ENCODE data around the gene KIAA0586. TPM values are rescaled to one million over a fixed set of nuclear protein-coding genes. Genes with fewer than 3 reads are reported as not detected.
A peak's percentile ranks its signal among the peaks of the same experiment; 100 is the strongest.
"Not testable (repeated sequence)": the region's sequence is repeated elsewhere in the genome, so short reads cannot be mapped to it uniquely, and the experiment has no call there.

Gene KIAA0586
- total RNA-seq, 1 donor from 2014 or later = 23.5 TPM

DNA sequence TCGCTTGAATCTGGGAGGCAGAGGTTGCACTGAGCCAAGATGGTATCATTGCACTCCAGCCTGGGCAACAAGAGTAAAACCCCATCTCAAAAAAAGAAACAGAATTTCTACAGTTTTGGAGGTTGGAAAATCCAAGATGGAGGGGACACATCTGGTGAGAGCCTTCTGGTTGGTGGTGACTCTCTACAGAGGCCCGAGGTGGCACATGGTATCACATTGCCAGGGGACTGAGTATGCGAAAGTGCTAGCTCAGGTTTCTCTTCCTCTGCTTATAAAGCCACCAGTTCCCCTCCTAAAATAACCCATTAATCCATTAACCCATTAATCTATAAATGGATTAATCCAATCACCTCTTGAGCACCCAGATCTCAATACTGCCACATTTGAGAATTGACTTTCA, 139.5 kb downstream of the KIAA0586 start:
- peaks cover 12% of the 10 kb centered on the region for H3K4me1 Mint-ChIP-seq (ENCODE audit: low read depth)
- DNase-seq (ENCODE audit: low spot score) = no peak
- H3K9me3 Mint-ChIP-seq = no peaks in the 10 kb centered on the region
- no peaks in the 10 kb centered on the region for H3K36me3 Mint-ChIP-seq (ENCODE audit: low read depth)
- intact Hi-C loops (cut with micrococcal nuclease) = no loop called here
- no peak overlapping the region for H3K4me3 Mint-ChIP-seq (ENCODE audit: low read depth)
- no peak overlapping the region for H3K27ac Mint-ChIP-seq
- H3K27me3 Mint-ChIP-seq (ENCODE audit: low read depth) = no peaks in the 10 kb centered on the region

DNA sequence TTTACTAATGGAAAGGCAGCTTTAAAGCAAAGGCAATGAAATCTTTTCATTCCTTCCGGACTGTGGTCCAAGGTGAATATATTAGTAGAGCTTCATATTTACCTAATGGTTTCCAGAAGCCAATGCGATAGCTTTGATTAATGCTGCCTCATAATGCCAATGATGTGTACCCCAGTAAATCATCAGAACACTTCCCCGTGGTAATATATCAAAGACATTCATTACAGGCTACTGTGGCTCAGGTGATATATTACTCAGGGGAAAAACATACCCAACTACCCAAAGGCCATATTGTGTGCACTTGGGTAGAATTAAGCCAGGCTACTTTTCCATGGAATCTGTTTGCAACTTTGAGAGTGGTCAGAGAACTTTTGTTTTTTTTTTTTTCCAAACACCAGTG, 140.8 kb downstream of the KIAA0586 start:
- H3K36me3 Mint-ChIP-seq (ENCODE audit: low read depth) = no peaks in the 10 kb centered on the region
- peaks cover 22% of the 10 kb centered on the region for H3K4me1 Mint-ChIP-seq (ENCODE audit: low read depth)
- no peaks in the 10 kb centered on the region for H3K9me3 Mint-ChIP-seq
- no peaks in the 10 kb centered on the region for H3K27me3 Mint-ChIP-seq (ENCODE audit: low read depth)
- intact Hi-C loops (cut with micrococcal nuclease) = no loop called here
- H3K4me3 Mint-ChIP-seq (ENCODE audit: low read depth) = no peak overlapping the region
- no peak overlapping the region for H3K27ac Mint-ChIP-seq
- no peak for DNase-seq (ENCODE audit: low spot score)

DNA sequence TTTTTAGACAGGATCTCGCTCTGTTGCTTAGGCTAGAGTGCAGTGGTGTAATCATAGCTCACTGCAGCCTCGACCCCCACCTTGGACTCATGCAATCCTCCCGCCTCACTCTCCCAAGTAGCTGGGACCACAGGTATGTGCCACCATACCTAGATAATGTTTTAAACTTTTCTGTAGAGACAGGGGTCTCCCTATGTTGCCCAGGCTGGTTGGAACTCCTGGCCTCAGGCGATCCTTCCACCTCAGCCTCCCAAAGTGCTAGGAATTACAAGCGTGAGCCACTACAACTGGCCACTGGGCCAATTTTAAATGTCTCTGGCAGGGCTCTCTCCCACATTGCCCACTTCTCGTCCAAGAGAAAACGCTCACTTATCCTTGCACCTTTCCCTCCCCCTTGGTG, 143.7 kb downstream of the KIAA0586 start:
- Mint-ChIP-seq H3K36me3 (ENCODE audit: low read depth) (no peaks in the 10 kb centered on the region), H3K4me3 (ENCODE audit: low read depth) (peak overlapping the region; percentile 44), H3K4me1 (ENCODE audit: low read depth) (peaks cover 22% of the 10 kb centered on the region), H3K27ac (peak overlapping the region; percentile 84), H3K27me3 (ENCODE audit: low read depth) (no peaks in the 10 kb centered on the region), H3K9me3 (no peaks in the 10 kb centered on the region)
- intact Hi-C loops (cut with micrococcal nuclease) = loop anchor here (5.0 kb wide), 3 partner anchors 69 to 161 kb away; partner anchors contain the start of genes KIAA0586 and TIMM9
- DNase-seq (ENCODE audit: low spot score) = no peak

DNA sequence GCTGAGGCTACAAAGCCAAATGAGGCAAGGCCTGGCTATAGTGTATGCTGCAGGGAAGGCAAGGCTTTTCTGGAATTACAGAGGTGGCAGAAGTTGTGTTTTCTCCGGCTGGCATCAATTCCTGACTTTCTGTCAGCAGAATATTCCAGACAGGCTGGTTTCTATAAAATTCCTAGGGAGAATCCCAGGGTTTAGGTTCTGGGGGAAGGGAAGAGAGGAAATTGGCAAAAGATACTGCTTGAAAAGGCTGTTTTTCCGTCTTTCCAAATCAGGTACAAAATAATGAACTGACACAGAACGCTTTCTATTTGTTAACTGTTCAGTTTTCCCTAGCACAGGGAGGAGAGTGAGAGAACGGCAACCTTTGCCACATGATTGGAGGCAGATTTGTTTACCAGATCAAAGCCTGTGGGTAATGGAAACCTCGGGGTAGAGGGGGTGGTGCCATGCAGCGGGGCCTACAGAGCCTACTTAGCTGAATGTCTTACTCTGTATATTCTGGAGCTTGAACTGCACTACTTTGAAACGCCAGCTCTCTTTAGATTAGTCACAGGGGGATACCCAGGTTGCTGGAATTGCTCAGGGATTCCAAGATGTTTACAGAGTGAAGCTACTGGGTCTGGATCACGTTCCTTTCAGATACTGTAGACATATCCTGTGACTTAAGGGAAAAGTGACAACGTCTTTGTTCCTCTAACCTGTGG, 144.4 kb downstream of the KIAA0586 start:
- no peaks in the 10 kb centered on the region for H3K9me3 Mint-ChIP-seq
- intact Hi-C loops (cut with micrococcal nuclease) = loop anchor here (1.0 to 5.0 kb wide), 5 partner anchors 26 to 160 kb away; partner anchors contain the start of genes DACT1, KIAA0586 and TIMM9
- H3K27me3 Mint-ChIP-seq (ENCODE audit: low read depth) = no peaks in the 10 kb centered on the region
- peak overlapping the region; percentile 44 for H3K4me3 Mint-ChIP-seq (ENCODE audit: low read depth)
- peak overlapping the region; percentile 84 for H3K27ac Mint-ChIP-seq
- peaks cover 22% of the 10 kb centered on the region for H3K4me1 Mint-ChIP-seq (ENCODE audit: low read depth)
- peak; percentile 26 for DNase-seq (ENCODE audit: low spot score)
- H3K36me3 Mint-ChIP-seq (ENCODE audit: low read depth) = no peaks in the 10 kb centered on the region

DNA sequence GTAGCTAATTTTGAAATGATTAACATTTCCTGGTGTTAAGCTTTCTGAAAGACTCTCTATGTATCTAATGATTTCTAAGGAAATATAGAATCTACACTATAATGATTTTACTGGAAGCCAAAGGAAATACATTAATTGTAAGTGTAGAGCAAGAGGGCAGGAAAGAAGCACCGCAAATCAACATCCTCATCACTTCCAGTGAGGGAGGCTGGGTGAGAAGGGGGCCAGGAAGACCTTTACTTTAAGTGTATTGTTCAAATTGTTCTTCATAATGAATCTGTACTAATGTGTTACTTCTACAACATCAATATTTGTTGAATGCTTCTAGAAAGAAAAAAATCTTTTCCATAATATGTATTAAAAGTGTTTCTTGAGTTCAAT, 144.9 kb downstream of the KIAA0586 start:
- Mint-ChIP-seq H3K27ac (peak overlapping the region; percentile 84), H3K4me3 (ENCODE audit: low read depth) (no peak overlapping the region), H3K27me3 (ENCODE audit: low read depth) (no peaks in the 10 kb centered on the region), H3K36me3 (ENCODE audit: low read depth) (no peaks in the 10 kb centered on the region), H3K9me3 (no peaks in the 10 kb centered on the region), H3K4me1 (ENCODE audit: low read depth) (peaks cover 23% of the 10 kb centered on the region)
- intact Hi-C loops (cut with micrococcal nuclease) = loop anchor here (1.0 to 5.0 kb wide), 5 partner anchors 26 to 160 kb away; partner anchors contain the start of genes DACT1, KIAA0586 and TIMM9
- DNase-seq (ENCODE audit: low spot score) = no peak

DNA sequence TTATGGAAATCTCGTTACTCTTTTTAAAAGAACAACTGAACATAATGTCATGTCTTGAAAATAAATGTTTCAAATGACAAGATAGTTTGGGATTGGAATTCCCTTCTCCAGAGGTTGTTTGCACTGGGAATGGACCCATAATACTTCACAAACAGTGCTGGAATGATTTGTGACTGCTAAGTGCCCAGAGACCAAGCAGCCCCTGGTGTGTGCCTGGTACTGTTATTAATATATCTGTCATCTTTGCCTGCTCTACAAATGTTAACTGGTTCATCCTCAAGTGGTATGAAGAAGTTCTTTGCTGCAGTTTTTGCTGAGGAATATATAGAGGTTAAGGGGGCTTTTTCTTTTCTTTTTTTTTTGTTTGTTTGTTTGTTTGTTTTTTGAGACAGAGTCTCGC, 145.3 kb downstream of the KIAA0586 start:
- Mint-ChIP-seq H3K27me3 (ENCODE audit: low read depth) (no peaks in the 10 kb centered on the region), H3K4me3 (ENCODE audit: low read depth) (no peak overlapping the region), H3K9me3 (no peaks in the 10 kb centered on the region), H3K36me3 (ENCODE audit: low read depth) (no peaks in the 10 kb centered on the region), H3K27ac (peak overlapping the region; percentile 25), H3K4me1 (ENCODE audit: low read depth) (peaks cover 24% of the 10 kb centered on the region)
- intact Hi-C loops (cut with micrococcal nuclease) = loop anchor here (1.0 to 5.0 kb wide), 5 partner anchors 25 to 159 kb away; partner anchors contain the start of genes DACT1, KIAA0586 and TIMM9
- no peak for DNase-seq (ENCODE audit: low spot score)

DNA sequence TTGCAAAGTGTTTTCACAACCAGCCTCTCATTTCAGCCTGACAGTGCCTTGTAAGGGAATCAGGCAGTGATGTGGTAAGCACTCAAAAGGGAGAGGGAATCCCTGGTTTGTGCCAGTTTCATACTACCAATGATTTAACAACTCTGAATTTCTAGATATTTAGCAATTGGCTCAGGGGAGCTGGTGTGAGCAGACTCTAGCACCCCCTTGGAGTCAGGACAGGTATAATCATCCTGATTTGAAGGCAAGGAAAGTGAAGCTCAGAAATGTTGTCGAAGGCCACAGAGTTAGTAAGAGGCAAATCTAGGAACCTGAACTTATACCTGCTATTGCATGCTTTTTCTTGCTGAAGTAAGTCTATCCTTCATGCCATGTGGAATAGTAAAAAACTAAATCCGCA, 147.1 kb downstream of the KIAA0586 start:
- no peak overlapping the region for H3K27ac Mint-ChIP-seq
- H3K9me3 Mint-ChIP-seq = no peaks in the 10 kb centered on the region
- no peak overlapping the region for H3K4me3 Mint-ChIP-seq (ENCODE audit: low read depth)
- DNase-seq (ENCODE audit: low spot score) = no peak
- intact Hi-C loops (cut with micrococcal nuclease) = loop anchor here (5.0 kb wide), 3 partner anchors 72 to 158 kb away; partner anchors contain the start of genes KIAA0586 and TIMM9
- H3K36me3 Mint-ChIP-seq (ENCODE audit: low read depth) = no peaks in the 10 kb centered on the region
- peaks cover 24% of the 10 kb centered on the region for H3K4me1 Mint-ChIP-seq (ENCODE audit: low read depth)
- H3K27me3 Mint-ChIP-seq (ENCODE audit: low read depth) = no peaks in the 10 kb centered on the region

DNA sequence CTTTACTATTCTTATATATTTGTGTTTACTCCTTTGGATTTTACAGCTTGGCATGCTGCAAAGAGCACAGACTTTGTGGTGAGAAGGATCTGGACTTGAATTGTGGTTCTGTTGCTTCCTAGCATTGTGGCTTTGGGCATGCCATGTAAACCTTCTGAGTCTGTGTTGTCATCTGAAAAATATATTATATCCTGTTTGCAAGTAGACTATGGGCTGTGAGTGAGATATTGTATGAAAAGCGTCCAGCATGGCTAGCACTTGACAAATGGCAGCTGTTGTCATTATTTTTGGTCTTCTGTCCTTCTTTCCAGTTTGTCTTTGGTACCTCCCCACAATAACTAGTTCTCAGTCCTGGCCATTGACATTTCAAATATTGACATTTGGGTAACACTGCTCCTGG, 148.4 kb downstream of the KIAA0586 start:
- H3K27ac Mint-ChIP-seq = no peak overlapping the region

DNA sequence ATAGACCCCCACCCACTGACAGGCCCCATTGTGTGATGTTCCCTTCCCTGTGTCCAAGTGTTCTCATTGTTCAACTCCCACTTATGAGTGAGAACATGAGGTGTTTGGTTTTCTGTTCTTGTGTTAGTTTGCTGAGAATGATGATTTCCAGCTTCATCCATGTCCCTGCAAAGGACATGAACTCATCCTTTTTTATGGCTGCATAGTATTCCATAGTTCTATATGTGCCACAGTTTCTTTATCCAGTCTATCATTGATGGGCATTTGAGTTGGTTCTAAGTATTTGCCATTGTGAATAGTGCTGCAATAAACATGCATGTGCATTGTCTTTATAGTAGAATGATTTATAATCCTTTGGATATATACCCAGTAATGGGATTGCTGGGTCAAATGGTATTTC, 152.5 kb downstream of the KIAA0586 start:
- not testable (repeated sequence) for H3K4me1 Mint-ChIP-seq (ENCODE audit: low read depth); H3K27me3 Mint-ChIP-seq (ENCODE audit: low read depth)

More for the DNA sequence above, 148.4 kb downstream of the KIAA0586 start:
- H3K4me1 Mint-ChIP-seq (ENCODE audit: low read depth) = peaks cover 21% of the 10 kb centered on the region
- H3K36me3 Mint-ChIP-seq (ENCODE audit: low read depth) = no peaks in the 10 kb centered on the region
- DNase-seq (ENCODE audit: low spot score) = no peak
- intact Hi-C loops (cut with micrococcal nuclease) = no loop called here
- H3K27me3 Mint-ChIP-seq (ENCODE audit: low read depth) = no peaks in the 10 kb centered on the region
- H3K4me3 Mint-ChIP-seq (ENCODE audit: low read depth) = no peak overlapping the region
- peaks cover 5% of the 10 kb centered on the region for H3K9me3 Mint-ChIP-seq

DNA sequence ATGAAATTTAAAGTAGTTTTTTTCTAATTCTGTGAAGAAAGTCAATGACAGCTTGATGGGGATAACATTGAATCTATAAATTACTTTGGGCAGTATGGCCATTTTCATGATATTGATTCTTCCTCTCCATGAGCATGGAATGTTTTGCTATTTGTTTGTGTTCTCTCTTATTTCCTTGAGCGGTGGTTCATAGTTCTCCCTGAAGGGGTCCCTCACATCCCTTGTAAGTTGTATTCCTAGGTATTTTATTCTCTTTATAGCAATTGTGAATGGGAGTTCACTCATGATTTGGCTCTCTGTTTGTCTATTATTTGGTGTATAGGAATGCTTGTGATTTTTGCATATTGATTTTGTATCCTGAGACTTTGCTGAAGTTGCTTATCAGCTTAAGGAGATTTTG, 153.9 kb downstream of the KIAA0586 start:
- H3K27me3 Mint-ChIP-seq (ENCODE audit: low read depth); H3K27ac Mint-ChIP-seq; intact Hi-C loops (cut with micrococcal nuclease); DNase-seq (ENCODE audit: low spot score); H3K36me3 Mint-ChIP-seq (ENCODE audit: low read depth); H3K4me3 Mint-ChIP-seq (ENCODE audit: low read depth); H3K4me1 Mint-ChIP-seq (ENCODE audit: low read depth): not testable (repeated sequence)
- peaks cover 13% of the 10 kb centered on the region for H3K9me3 Mint-ChIP-seq

More for the DNA sequence above, 152.5 kb downstream of the KIAA0586 start:
- intact Hi-C loops (cut with micrococcal nuclease); H3K4me3 Mint-ChIP-seq (ENCODE audit: low read depth); H3K27ac Mint-ChIP-seq; DNase-seq (ENCODE audit: low spot score); H3K36me3 Mint-ChIP-seq (ENCODE audit: low read depth): not testable (repeated sequence)
- peaks cover 13% of the 10 kb centered on the region for H3K9me3 Mint-ChIP-seq

DNA sequence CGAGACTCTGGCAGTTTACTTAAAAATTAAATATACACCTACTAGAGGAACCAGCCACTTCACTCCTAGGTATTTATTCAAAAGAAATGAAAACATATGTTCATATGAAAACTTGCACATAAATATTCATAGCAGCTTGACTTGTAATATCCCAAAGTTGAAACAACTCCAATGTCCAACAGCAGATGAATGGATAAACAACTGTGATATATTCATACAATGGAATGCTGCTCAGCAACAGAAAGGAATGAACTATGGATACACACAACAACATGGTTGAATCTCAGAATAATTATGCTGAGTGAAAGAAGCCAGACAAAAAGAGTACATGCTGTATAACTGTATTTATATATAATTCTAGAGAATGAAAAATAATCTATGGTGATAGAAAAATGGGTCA, 156.9 kb downstream of the KIAA0586 start:
- no peaks in the 10 kb centered on the region for H3K36me3 Mint-ChIP-seq (ENCODE audit: low read depth)
- H3K9me3 Mint-ChIP-seq = peaks cover 13% of the 10 kb centered on the region
- no peaks in the 10 kb centered on the region for H3K27me3 Mint-ChIP-seq (ENCODE audit: low read depth)
- DNase-seq (ENCODE audit: low spot score) = no peak
- intact Hi-C loops (cut with micrococcal nuclease) = no loop called here
- H3K27ac Mint-ChIP-seq = no peak overlapping the region
- H3K4me3 Mint-ChIP-seq (ENCODE audit: low read depth) = no peak overlapping the region
- H3K4me1 Mint-ChIP-seq (ENCODE audit: low read depth) = peaks cover 2% of the 10 kb centered on the region

DNA sequence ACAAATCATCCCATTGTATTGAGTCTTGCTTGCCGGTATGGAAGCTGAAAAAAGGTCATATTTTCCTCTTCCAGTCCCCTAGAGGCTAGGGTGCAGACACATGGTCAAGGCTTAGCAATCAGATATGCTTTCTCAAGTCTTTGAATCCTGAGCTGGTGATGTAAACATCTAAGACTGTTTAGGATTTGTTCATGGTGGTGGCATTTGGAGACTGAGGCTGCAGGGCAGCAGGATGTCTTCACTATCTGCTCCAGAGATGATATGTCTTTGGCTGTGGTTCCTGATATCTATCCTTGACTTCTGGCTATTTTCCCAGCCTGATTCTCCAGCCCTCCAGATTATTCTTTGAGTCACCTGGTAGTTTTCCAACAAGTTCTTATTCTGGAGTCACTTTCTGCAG, 159.8 kb downstream of the KIAA0586 start:
- Mint-ChIP-seq H3K27me3 (ENCODE audit: low read depth) (no peaks in the 10 kb centered on the region), H3K36me3 (ENCODE audit: low read depth) (no peaks in the 10 kb centered on the region), H3K27ac (no peak overlapping the region), H3K4me3 (ENCODE audit: low read depth) (no peak overlapping the region), H3K9me3 (peaks cover 8% of the 10 kb centered on the region), H3K4me1 (ENCODE audit: low read depth) (peaks cover 2% of the 10 kb centered on the region)
- no peak for DNase-seq (ENCODE audit: low spot score)
- intact Hi-C loops (cut with micrococcal nuclease) = no loop called here

DNA sequence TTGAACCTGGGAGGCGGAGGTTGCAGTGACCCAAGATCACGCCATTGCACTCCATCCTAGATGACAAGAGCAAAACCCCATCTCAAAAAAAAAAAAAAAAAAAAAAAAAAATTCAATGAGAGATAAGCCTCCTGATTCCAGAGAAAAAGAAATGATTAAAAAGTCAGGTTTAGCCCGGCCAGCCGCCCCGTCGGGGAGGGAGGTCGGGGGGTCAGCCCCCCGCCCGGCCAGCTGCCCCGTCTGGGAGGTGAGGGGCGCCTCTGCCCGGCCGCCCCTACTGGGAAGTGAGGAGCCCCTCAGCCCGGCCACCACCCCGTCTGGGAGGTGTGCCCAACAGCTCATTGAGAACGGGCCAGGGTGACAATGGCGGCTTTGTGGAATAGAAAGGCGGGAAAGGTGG, 160.8 kb downstream of the KIAA0586 start:
- H3K27ac Mint-ChIP-seq; H3K4me3 Mint-ChIP-seq (ENCODE audit: low read depth); intact Hi-C loops (cut with micrococcal nuclease): not testable (repeated sequence)

More for the DNA sequence above, 160.8 kb downstream of the KIAA0586 start:
- H3K9me3 Mint-ChIP-seq; H3K4me1 Mint-ChIP-seq (ENCODE audit: low read depth); DNase-seq (ENCODE audit: low spot score); H3K36me3 Mint-ChIP-seq (ENCODE audit: low read depth); H3K27me3 Mint-ChIP-seq (ENCODE audit: low read depth): not testable (repeated sequence)

All from activated T-helper 2 cell treated with anti-CD3 and anti-CD28 coated beads, Interferon-gamma antibody, Interleukin-2, Interleukin-4, amounts not matched to agents 10 μg/mL and 5 μg/mL and 100 μg/mL, durations not matched to agents 14 hours and 24 hours and 36 hours (primary cell).